HG03045 (cell line): Measurements from ENCODE around the gene DYNC2I2.
"Not testable (repeated sequence)": the region's sequence is repeated elsewhere in the genome, so short reads cannot be mapped to it uniquely, and the experiment has no call there.

Experiments
- ATAC-seq: cut with Tn5 transposase; IDR thresholded peaks from one replicate; pipeline ENCODE4 v1.9.1; 2021; ENCODE audit warnings: mild to moderate bottlenecking, moderate library complexity; ENCODE audit not compliant: unreplicated experiment

Gene DYNC2I2

GRCh38 chr9:128687453-128687852 is 30.8 kb upstream of the DYNC2I2 start:
- ATAC-seq: no peak

DNA sequence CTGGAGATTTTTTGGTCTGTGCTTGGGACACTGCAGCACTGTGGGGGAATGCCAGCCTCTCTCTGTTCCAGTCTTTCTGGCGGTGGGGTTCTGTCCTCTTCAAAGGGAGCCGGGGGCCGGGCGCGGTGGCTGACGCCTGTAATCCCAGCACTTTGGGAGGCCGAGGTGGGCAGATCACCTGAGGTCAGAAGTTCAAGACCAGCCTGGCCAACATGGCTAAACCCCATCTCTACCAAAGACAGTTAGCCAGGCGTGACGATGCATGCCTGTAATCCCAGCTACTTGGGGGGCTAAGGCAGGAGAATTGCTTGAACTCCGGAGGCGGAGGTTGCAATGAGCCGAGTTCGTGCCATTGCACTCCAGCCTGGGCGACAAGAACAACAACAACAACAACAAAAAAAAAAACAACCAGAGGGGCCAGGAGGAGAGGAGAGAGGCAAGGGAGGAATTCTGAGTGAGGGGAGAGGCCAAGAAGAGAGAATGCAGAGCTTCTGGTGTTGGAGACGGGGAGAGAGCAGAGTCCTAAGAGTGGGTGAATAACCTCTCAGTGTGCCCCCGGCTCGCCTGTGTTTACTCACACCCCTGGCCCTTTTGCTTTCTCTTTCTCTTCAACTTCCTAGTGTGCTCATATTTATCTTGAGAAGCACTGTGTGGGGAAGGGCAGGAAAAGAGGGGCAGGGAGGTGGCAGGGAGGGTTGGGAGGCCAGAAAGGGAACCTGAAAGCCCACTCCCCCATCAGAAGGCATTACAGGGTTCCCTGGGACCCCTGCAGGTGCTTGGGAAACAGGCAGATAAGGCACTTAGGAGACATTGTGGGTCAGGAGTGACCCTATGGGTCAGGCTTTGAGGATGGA is 29.2 kb upstream of the DYNC2I2 start:
- ATAC-seq: no peak

DNA sequence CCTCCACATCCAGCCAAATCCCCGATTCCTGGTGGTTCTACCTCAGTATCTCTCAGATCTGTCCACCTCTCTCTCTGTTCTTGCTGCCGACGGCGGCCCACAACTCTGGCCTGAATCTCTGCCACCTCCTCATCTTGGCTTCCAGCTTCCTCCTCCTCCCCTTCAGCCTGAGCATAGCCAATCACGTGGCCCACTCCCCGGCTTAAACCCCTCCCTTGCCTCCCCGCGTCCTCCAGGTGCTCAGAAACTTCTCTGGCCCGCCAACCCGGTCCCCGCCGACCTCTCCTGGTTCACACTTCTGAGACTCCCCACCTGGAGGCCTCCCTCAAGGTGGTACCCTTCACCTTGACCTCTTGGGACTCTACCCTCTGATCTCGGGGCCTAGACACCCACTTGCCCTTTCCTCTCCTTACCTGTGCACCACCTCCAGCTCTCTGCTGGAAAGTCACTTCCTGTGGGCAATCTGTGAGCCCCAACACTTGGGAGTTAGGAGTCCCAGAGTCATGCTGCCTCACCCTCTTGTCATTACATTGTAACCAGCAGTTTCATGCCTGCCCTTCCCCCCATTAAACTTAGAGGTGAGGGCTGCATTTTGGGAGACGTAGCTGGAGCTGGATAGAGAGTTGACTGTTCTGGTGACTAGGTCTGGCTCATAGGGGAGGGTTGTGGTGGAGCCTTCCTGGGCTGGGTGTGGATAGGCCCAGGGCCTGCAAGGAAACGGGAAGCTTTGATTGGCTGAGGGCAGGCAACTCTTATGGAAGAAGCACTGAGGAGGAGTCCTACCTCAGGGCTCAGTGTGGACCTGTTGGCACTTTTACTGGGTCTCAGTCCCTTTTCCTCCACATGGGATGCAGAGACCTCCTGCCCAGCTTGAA is 27.9 kb upstream of the DYNC2I2 start:
- ATAC-seq: no peak

DNA sequence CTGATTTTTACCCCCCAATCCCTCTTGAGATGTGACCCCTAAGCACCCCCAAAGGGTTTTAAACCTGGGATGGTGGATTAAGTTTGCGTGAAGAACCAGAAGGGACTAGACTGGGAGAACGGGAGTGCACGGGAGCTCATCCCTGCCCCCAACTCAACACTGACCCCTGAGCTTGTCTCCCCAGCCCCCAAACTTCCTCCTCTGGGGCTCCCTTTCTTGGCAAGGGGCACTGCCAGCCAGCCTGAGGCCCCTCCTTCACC is 27.3 kb upstream of the DYNC2I2 start:
- ATAC-seq: no peak

DNA sequence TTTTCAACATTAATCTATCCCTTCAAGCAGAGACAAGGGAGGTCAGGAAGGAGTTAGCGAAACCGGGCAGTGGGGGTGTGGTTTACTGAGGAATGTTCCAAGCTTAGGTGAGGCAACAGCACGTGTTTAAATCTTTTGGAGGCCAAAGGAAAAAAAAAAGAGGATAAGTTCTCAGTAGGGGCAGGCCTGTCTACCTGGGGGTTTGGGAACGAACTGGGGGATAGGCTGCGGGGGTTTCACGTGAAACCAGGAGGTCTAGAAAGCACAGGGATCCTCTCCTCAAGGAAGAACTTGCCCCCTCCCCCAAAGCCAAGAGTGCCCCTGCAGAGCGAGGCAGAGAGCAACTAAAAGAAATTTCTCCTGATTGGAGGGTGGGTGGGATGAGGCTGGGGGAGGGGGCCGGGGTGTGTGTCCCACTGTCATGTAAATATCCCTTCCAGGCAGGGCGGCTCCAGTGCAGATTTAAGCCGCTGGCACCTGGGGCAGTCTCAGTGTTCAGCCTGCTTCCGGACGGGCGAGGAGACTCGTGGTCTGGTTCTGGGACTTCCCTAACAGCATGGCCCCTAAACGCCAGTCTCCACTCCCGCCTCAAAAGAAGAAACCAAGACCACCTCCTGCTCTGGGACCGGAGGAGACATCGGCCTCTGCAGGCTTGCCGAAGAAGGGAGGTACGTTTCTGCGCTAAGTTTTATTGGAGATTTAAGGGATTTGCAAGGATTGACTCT is 26.9 kb upstream of the DYNC2I2 start:
- no peak for ATAC-seq

GRCh38 chr9:128677794-128678193 is 21.1 kb upstream of the DYNC2I2 start:
- no peak for ATAC-seq

- ATAC-seq: no peak
Measured at GRCh38 chr9:128675382-128675781, 18.7 kb upstream of the DYNC2I2 start.

- no peak for ATAC-seq
Measured at GRCh38 chr9:128669786-128670185, 13.1 kb upstream of the DYNC2I2 start.

DNA sequence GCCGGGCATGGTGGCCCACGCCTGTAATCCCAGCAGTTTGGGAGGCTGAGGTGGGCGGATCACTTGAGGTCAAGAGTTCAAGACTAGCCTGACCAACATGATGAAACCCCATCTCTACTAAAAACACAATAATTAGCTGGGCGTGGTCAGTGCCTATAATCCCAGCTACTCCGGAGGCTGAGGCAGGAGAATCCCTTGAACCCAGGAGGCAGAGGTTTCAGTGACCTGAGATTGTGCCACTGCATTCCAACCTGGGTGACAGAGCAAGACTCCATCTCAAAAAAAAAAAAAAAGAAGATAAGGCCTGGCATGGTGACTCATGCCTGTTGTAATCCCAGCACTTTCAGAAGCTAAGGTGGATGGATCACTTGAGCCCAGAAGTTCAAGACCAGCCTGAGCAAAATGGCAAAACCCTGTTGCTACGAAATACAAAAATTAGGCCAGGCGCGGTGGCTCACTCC is 9.9 kb upstream of the DYNC2I2 start:
- not testable (repeated sequence) for ATAC-seq

DNA sequence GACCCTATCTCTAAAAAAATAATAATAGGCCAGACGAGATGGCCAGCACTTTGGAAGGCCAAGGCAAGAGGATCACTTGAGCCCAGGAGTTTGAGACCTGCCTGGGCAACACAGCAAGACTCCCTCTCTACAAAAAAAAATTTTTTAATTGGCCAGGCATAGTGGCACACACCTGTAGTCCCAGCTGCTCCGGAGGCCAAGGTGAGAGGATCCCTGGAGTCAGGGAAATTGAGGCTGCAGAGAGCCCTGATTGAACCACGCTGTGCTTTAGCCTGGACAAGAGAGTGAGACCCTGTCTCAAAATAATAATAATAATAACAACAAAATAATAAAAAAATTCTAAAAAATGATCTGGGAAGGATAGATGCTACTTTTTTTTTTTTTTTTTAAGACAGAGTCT is 1.1 kb upstream of the DYNC2I2 start:
- ATAC-seq: no peak

- no peak for ATAC-seq
Measured at GRCh38 chr9:128657344-128657704, 677 bp upstream of the DYNC2I2 start.

- no peak for ATAC-seq
Measured at GRCh38 chr9:128654481-128654880, 2.2 kb downstream of the DYNC2I2 start.

- ATAC-seq: no peak
Measured at GRCh38 chr9:128653908-128654307, 2.7 kb downstream of the DYNC2I2 start.

DNA sequence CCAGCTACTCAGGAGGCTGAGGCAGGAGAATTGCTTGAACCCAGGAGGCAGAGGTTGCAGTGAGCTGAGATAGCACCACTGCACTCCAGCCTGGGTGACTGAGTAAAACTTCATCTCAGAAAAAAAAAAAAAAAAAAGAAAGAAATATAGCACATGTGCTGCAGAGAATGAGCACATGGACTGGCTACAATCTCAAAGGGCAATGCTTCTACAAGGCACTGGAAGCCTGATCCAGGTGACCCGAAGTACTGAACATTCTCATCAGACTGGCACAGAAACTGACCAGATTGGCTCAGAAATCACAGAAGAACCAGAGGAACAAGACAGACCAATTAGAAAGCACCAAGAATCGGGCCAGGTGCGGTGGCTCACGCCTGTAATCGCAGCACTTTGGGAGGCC is 4.8 kb downstream of the DYNC2I2 start:
- no peak for ATAC-seq

GRCh38 chr9:128648206-128648605 is 8.4 kb downstream of the DYNC2I2 start:
- ATAC-seq: not testable (repeated sequence)

DNA sequence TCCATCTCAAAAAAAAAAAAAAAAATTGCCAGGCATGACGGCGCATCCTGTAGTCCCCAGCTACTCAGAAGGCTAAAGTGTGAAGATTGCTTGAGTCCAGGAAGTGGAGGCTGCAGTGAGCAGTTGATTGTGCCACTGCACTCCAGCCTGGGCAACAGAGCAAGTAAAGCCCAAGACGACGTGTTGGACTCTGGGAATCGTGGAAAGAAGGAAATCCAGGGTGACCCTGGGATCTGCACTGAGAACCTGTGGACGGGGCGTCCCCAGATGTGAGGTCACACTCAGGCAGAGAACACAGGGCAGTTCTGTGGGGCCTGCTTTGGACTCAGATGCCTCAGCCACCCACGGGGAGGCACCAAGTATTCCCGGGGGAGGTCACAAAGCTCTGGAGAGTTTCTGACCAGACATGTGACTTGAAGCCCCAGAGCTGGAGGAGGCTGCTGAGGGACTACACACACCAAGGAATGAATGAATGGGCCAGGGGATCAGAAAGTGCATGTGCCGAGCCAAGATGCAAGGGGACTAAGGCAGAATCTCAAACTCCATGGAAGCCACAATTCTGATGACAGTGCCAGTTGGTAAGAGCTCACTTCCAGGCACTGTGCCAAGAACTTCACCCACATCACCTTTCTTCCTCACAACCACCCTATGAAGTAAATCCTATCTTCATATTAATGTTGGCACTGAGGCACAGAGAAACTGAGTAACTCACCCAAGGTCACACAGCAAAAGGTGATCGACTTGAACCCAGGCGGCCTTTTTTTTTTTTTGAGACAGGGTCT is 12.9 kb downstream of the DYNC2I2 start:
- ATAC-seq: peak; percentile 45

DNA sequence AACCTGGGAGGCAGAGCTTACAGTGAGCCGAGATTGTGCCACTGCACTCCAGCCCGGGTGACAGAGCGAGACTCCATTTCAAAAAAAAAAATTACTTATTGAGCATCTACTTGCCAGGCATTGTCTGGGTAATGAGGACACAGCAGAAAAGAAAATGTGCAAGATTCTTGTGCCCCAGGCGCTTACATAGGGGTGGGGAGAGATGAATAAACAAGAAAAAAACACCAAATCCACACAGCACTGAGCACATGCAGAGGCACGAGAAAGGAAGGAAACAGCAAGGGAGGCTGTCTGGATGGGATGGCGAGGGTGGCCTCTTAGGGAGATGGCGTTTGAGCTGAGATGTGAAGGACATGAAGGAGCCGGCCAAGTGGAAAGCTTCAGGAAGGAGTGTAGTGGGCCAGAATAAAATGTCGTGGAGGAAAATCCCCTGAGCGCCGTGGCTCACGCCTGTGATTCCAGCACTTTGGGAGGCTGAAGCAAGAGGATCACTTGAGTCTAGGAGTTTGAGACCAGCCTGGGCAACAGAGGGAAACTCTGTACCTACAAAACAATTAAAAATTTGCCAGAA is 13.9 kb downstream of the DYNC2I2 start:
- no peak for ATAC-seq

DNA sequence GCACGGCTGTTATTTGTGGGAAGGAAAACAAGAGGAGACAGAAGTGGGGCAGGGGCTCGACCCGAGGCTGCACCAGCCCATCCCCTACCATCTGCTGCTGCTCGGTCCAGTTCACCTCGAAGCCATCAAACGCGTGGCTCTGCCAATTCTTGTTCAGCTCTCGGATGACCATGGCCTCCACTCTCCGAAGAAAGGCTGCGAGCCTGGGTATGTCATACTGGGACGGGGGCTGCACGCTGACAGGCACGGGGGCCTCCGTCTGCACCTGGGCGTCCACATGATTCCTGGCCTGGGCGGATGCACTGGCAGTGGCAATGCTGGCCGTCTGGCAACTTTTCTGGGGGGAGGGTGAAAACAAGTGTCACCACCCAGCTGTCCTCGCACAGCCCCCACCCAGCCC is 16.0 kb downstream of the DYNC2I2 start:
- no peak for ATAC-seq

- ATAC-seq: no peak
Measured at GRCh38 chr9:128638580-128638979, 18.1 kb downstream of the DYNC2I2 start.

- no peak for ATAC-seq
Measured at GRCh38 chr9:128637656-128638055, 19.0 kb downstream of the DYNC2I2 start.
